ENCODE results near the gene DDO. TPM values are rescaled to one million over a fixed set of nuclear protein-coding genes. Genes with fewer than 3 reads are reported as not detected.

DDO gene
- total and polyA plus RNA-seq, 2 of the 8 experiments (the other 6 are each of a cell fraction or from before 2014, with no cell fraction given): not detected

GRCh38 chr6:110389689-110390382 is 25.5 kb downstream of the DDO start:
- H2BK12ac ChIP-seq (ENCODE audit: low read depth, low read length): no peak overlapping the region
- H4K8ac ChIP-seq (ENCODE audit: extremely low read depth, insufficient read depth, low read length): no peak overlapping the region
- no peak overlapping the region for H4K91ac ChIP-seq (replicated peaks; ENCODE audit: insufficient read length, low read length)
- H3K27ac ChIP-seq (ENCODE audit: low read depth, low read length): no peak overlapping the region
- no peak overlapping the region for H3K56ac ChIP-seq (replicated peaks; ENCODE audit: insufficient read length, low read depth, low read length)
- H3K4me3 ChIP-seq (ENCODE audit: extremely low read depth in 1 of 4, insufficient read depth in 2 of 4, low read depth in 3 of 4, low read length in 4 of 4): no peak overlapping the region
- no peak for DNase-seq (ENCODE audit: low read depth in 1 of 2, low spot score in 2 of 2)
- no peak overlapping the region for H3K18ac ChIP-seq (ENCODE audit: extremely low read depth, low read length)
- ChIA-PET POLR2A (ENCODE audit: partially characterized antibody) (no interaction called here), CTCF (ENCODE audit: partially characterized antibody) (interaction anchor here (0.6 to 6.9 kb wide), 34 partner anchors 9 to 685 kb away, joined by 3 to 74 read pairs (median 6); partner anchors contain the start of genes CDC40 and WASF1)
- no peaks in the 10 kb centered on the region for H3K36me3 ChIP-seq (ENCODE audit: control insufficient read depth in 2 of 4, insufficient read depth in 4 of 4, low read length in 3 of 4)
- H2BK120ac ChIP-seq (replicated peaks; ENCODE audit: low read depth, low read length): no peak overlapping the region
- no peaks in the 10 kb centered on the region for H4K20me1 ChIP-seq (replicated peaks in 1 of 2; ENCODE audit: control insufficient read depth in 1 of 2, insufficient read depth in 2 of 2, low read length in 2 of 2)
- H4K5ac ChIP-seq (ENCODE audit: insufficient read length, low read depth, low read length): no peak overlapping the region
- H2AK5ac ChIP-seq (ENCODE audit: low read depth, low read length): no peak overlapping the region
- H3K79me2 ChIP-seq (ENCODE audit: control insufficient read depth in 1 of 2, insufficient read depth in 2 of 2, low read length in 2 of 2): no peaks in the 10 kb centered on the region
- no peak for TF ChIP-seq CBX8 (IDR thresholded peaks at IDR 0.05; ENCODE audit: borderline replicate concordance, low read depth, low read length)
- no peak for TF ChIP-seq CTBP2 (IDR thresholded peaks at IDR 0.05; ENCODE audit: borderline replicate concordance, insufficient read depth, insufficient read length, low read length)
- no peak for TF ChIP-seq GABPA (IDR thresholded peaks at IDR 0.05; ENCODE audit: borderline replicate concordance, insufficient read depth, low read length)
- TF ChIP-seq CEBPB (IDR thresholded peaks at IDR 0.05; ENCODE audit: low read depth, low read length): no peak
- TF ChIP-seq SUZ12 (IDR thresholded peaks at IDR 0.05; ENCODE audit: low read length): no peak
- TF ChIP-seq USF2 (IDR thresholded peaks at IDR 0.05; ENCODE audit: low read length): no peak
- TF ChIP-seq POLR2AphosphoS5 (IDR thresholded peaks at IDR 0.05; ENCODE audit: low read depth, low read length): no peak
- TF ChIP-seq GTF2F1 (IDR thresholded peaks at IDR 0.05; ENCODE audit: borderline replicate concordance, low read depth, low read length): no peak
- TF ChIP-seq TAF1 (IDR thresholded peaks at IDR 0.05; ENCODE audit: low read depth, low read length): no peak
- no peak for TF ChIP-seq POU5F1 (IDR thresholded peaks at IDR 0.05; ENCODE audit: low read depth, low read length)
- no peak overlapping the region; a peak in 1 of 7 replicates for H3K9ac ChIP-seq (replicated peaks in 1 of 4; ENCODE audit: extremely low read depth in 1 of 4, low read depth in 3 of 4, low read length in 3 of 4)
- peaks cover 0 to 1% (median 0%) of the 10 kb centered on the region in 4 experiments; a peak in 1 of 7 replicates for H3K4me1 ChIP-seq (replicated peaks in 1 of 4; ENCODE audit: control insufficient read depth in 3 of 4, insufficient read depth in 4 of 4, low read length in 3 of 4)
- no peak overlapping the region for H2BK5ac ChIP-seq (ENCODE audit: low read depth, low read length)
- no peaks in the 10 kb centered on the region for H3K23me2 ChIP-seq (ENCODE audit: low read depth, low read length)
- H3K4me2 ChIP-seq (ENCODE audit: insufficient read depth in 1 of 2, low read depth in 2 of 2, low read length in 2 of 2): no peak overlapping the region
- no peaks in the 10 kb centered on the region for H3K27me3 ChIP-seq (replicated peaks in 1 of 4; ENCODE audit: control insufficient read depth in 3 of 4, extremely low read depth in 1 of 4, insufficient read depth in 3 of 4, low read length in 3 of 4)
- FAIRE-seq: no peak
- H3K4ac ChIP-seq (replicated peaks; ENCODE audit: insufficient read length, low read depth, low read length): no peak overlapping the region
- no peaks in the 10 kb centered on the region for H3K9me3 ChIP-seq (ENCODE audit: insufficient read depth in 2 of 2, low read depth in 1 of 2, low read length in 1 of 2)
- no peaks in the 10 kb centered on the region for H3K79me1 ChIP-seq (ENCODE audit: low read depth, low read length)
- no peak overlapping the region for H2BK20ac ChIP-seq (ENCODE audit: low read length)
- no peak overlapping the region for H2BK15ac ChIP-seq (ENCODE audit: low read length)
- WGBS, 2 experiments (ENCODE audit: extremely low coverage in 1 of 2, insufficient coverage in 1 of 2, insufficient read length in 1 of 2, insufficient replicate concordance in 2 of 2, low coverage in 1 of 2, low lambda C conversion rate in 2 of 2, missing lambda C conversion rate in 1 of 2): 91% methylated on average over 4 of the region's 4 CpGs; no CpG with 5 or more reads in 1 of the 2 experiments
- H3K23ac ChIP-seq (ENCODE audit: insufficient read length): no peak overlapping the region
- no peak overlapping the region for H2AFZ ChIP-seq (ENCODE audit: low read length)
- H3K14ac ChIP-seq (ENCODE audit: insufficient read length): no peak overlapping the region
